ENCODE results near the gene PDZD2. TPM values are rescaled to one million over a fixed set of nuclear protein-coding genes. Genes with fewer than 3 reads are reported as not detected.

PDZD2 gene
- total RNA-seq, 1 donor from 2014 or later = 4.3 TPM

GRCh38 chr5:31604644-31605043 lies 34.3 kb upstream of the PDZD2 start:
- no peak for DNase-seq (ENCODE audit: extremely low spot score, unreplicated experiment)
- Mint-ChIP-seq H3K27me3 (no peaks in the 10 kb centered on the region), H3K27ac (no peak overlapping the region), H3K9me3 (no peaks in the 10 kb centered on the region), H3K4me1 (ENCODE audit: unreplicated experiment) (no peaks in the 10 kb centered on the region), H3K4me3 (no peak overlapping the region), H3K36me3 (no peaks in the 10 kb centered on the region)
- TF ChIP-seq CTCF (conservative IDR thresholded peaks at IDR 0.05) = no peak

GRCh38 chr5:31605920-31606319 lies 33.0 kb upstream of the PDZD2 start:
- TF ChIP-seq CTCF (conservative IDR thresholded peaks at IDR 0.05) = no peak
- Mint-ChIP-seq H3K4me1 (ENCODE audit: unreplicated experiment) (no peaks in the 10 kb centered on the region), H3K27ac (no peak overlapping the region), H3K9me3 (no peaks in the 10 kb centered on the region), H3K36me3 (no peaks in the 10 kb centered on the region), H3K27me3 (no peaks in the 10 kb centered on the region), H3K4me3 (no peak overlapping the region)
- DNase-seq (ENCODE audit: extremely low spot score, unreplicated experiment) = no peak

- Mint-ChIP-seq H3K36me3 (no peaks in the 10 kb centered on the region), H3K27me3 (no peaks in the 10 kb centered on the region), H3K4me3 (no peak overlapping the region), H3K4me1 (ENCODE audit: unreplicated experiment) (no peaks in the 10 kb centered on the region), H3K9me3 (no peaks in the 10 kb centered on the region), H3K27ac (no peak overlapping the region)
- TF ChIP-seq CTCF (conservative IDR thresholded peaks at IDR 0.05) = no peak
- DNase-seq (ENCODE audit: extremely low spot score, unreplicated experiment) = no peak
Measured at GRCh38 chr5:31607546-31607945, 31.4 kb upstream of the PDZD2 start.

DNA sequence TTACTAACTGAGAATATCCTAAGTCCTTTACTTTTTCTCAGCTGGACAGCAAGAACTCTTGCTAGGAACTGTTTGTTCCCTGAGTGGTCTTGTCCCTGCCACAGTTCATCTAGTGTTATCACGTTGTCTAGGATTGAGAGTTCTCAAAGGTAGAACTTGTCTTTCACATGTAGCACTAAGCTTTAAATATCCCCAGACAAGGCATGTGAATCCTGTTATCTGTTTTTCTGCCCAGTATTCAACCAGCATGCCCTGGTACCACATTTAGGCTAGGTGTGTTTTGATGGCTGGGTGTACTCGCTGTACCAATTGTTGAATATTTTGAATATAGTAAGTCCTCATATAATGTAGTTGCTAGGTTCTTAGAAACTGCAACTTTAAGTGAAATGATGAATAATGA lies 27.9 kb upstream of the PDZD2 start:
- Mint-ChIP-seq H3K9me3 (no peaks in the 10 kb centered on the region), H3K36me3 (no peaks in the 10 kb centered on the region), H3K4me1 (ENCODE audit: unreplicated experiment) (no peaks in the 10 kb centered on the region), H3K4me3 (no peak overlapping the region), H3K27me3 (no peaks in the 10 kb centered on the region), H3K27ac (no peak overlapping the region)
- TF ChIP-seq CTCF (conservative IDR thresholded peaks at IDR 0.05) = no peak
- DNase-seq (ENCODE audit: extremely low spot score, unreplicated experiment) = no peak

GRCh38 chr5:31613651-31614050 lies 25.3 kb upstream of the PDZD2 start:
- no peaks in the 10 kb centered on the region for H3K27me3 Mint-ChIP-seq
- TF ChIP-seq CTCF (conservative IDR thresholded peaks at IDR 0.05) = no peak
- no peak for DNase-seq (ENCODE audit: extremely low spot score, unreplicated experiment)
- no peaks in the 10 kb centered on the region for H3K9me3 Mint-ChIP-seq
- no peak overlapping the region for H3K27ac Mint-ChIP-seq
- no peak overlapping the region for H3K4me3 Mint-ChIP-seq
- H3K4me1 Mint-ChIP-seq (ENCODE audit: unreplicated experiment) = no peaks in the 10 kb centered on the region
- H3K36me3 Mint-ChIP-seq = no peaks in the 10 kb centered on the region
